KMS-11 (cell line): ENCODE data around the gene SIRPA.

Experiments
- H2AFZ ChIP-seq: fragments of 200-600 bp; sonication (generic); 2 replicates; pipeline ENCODE4 v1.6.1; 2016; ENCODE audit warnings: antibody characterized with exemption, mixed run types, low read depth
- H3K27ac ChIP-seq: fragments of 200-600 bp; sonication (generic); 2 replicates; pipeline ENCODE4 v1.6.1; 2016; ENCODE audit warnings: mild to moderate bottlenecking, mixed run types
- H3K27me3 ChIP-seq: fragments of 200-600 bp; sonication (generic); 2 replicates; pipeline ENCODE4 v1.6.1; 2017; ENCODE audit warnings: mild to moderate bottlenecking, low read depth, mixed run types, moderate library complexity; ENCODE audit not compliant: insufficient read depth
- H3K36me3 ChIP-seq: fragments of 200-600 bp; sonication (generic); 2 replicates; pipeline ENCODE4 v1.6.1; 2017; ENCODE audit warnings: mild to moderate bottlenecking, mixed run types; ENCODE audit not compliant: insufficient read depth
- H3K4me1 ChIP-seq: fragments of 200-600 bp; sonication (generic); 2 replicates; pipeline ENCODE4 v1.6.1; 2016; ENCODE audit warnings: mild to moderate bottlenecking, low read depth, mixed run types; ENCODE audit not compliant: poor library complexity, severe bottlenecking
- H3K4me2 ChIP-seq: fragments of 200-600 bp; sonication (generic); 2 replicates; pipeline ENCODE4 v1.7.0; 2016; ENCODE audit warnings: mild to moderate bottlenecking, mixed run types
- H3K4me3 ChIP-seq: fragments of 200-600 bp; sonication (generic); IDR thresholded peaks from 2 replicates; pipeline ENCODE4 v1.6.1; 2017; ENCODE audit warnings: low read depth, low read length, mixed read lengths; ENCODE audit not compliant: insufficient read depth
- H3K79me2 ChIP-seq: fragments of 200-600 bp; sonication (generic); 2 replicates; pipeline ENCODE4 v1.6.1; 2016; ENCODE audit warnings: low read depth, mixed run types; ENCODE audit not compliant: insufficient read depth
- H3K9ac ChIP-seq: fragments of 200-600 bp; sonication (generic); 2 replicates; pipeline ENCODE4 v1.6.1; 2016; ENCODE audit warnings: mild to moderate bottlenecking, mixed run types
- H4K20me1 ChIP-seq: fragments of 200-600 bp; sonication (generic); 2 replicates; pipeline ENCODE4 v1.6.1; 2016; ENCODE audit warnings: mild to moderate bottlenecking, mixed run types; ENCODE audit not compliant: insufficient read depth
- CTCF ChIP-seq: fragments of 200-600 bp; sonication (generic); conservative IDR thresholded peaks from 2 replicates; pipeline ENCODE4 v1.6.1; 2017; ENCODE audit warnings: low read depth, mild to moderate bottlenecking, antibody characterized with exemption, low read length, moderate library complexity, mixed read lengths

SIRPA gene

GRCh38 chr20:1982686-1983085 lies 87.5 kb downstream of the SIRPA start:
- no peak for TF ChIP-seq CTCF
- H3K36me3 ChIP-seq: no peaks in the 10 kb centered on the region
- no peaks in the 10 kb centered on the region for H3K27me3 ChIP-seq
- H3K27ac ChIP-seq: no peak overlapping the region
- no peak overlapping the region for H3K4me3 ChIP-seq
- no peak overlapping the region for H3K4me2 ChIP-seq
- H4K20me1 ChIP-seq: no peaks in the 10 kb centered on the region
- no peak overlapping the region for H3K9ac ChIP-seq
- no peaks in the 10 kb centered on the region for H3K4me1 ChIP-seq
- no peaks in the 10 kb centered on the region for H3K79me2 ChIP-seq
- no peak overlapping the region for H2AFZ ChIP-seq

GRCh38 chr20:1983301-1983700 lies 88.1 kb downstream of the SIRPA start:
- Histone ChIP-seq H3K4me3 (no peak overlapping the region), H3K27ac (no peak overlapping the region), H4K20me1 (no peaks in the 10 kb centered on the region), H3K36me3 (no peaks in the 10 kb centered on the region), H3K27me3 (no peaks in the 10 kb centered on the region), H2AFZ (no peak overlapping the region), H3K9ac (no peak overlapping the region), H3K79me2 (no peaks in the 10 kb centered on the region), H3K4me2 (no peak overlapping the region), H3K4me1 (no peaks in the 10 kb centered on the region)
- TF ChIP-seq CTCF: no peak

- no peak overlapping the region for H2AFZ ChIP-seq
- TF ChIP-seq CTCF: no peak
- H3K4me1 ChIP-seq: no peaks in the 10 kb centered on the region
Measured at GRCh38 chr20:1987826-1988225, 92.6 kb downstream of the SIRPA start.

More at GRCh38 chr20:1987826-1988225, 92.6 kb downstream of the SIRPA start:
- no peaks in the 10 kb centered on the region for H3K36me3 ChIP-seq
- H3K4me3 ChIP-seq: no peak overlapping the region
- no peak overlapping the region for H3K27ac ChIP-seq
- no peaks in the 10 kb centered on the region for H3K27me3 ChIP-seq
- H3K79me2 ChIP-seq: no peaks in the 10 kb centered on the region
- no peak overlapping the region for H3K9ac ChIP-seq
- H4K20me1 ChIP-seq: no peaks in the 10 kb centered on the region
- no peak overlapping the region for H3K4me2 ChIP-seq
